Sciatic nerve (tissue), 2 donors: Measurements from ENCODE around the gene SEC23B. TPM values are rescaled to one million over a fixed set of nuclear protein-coding genes. Genes with fewer than 3 reads are reported as not detected.
A peak's percentile ranks its signal among the peaks of the same experiment; 100 is the strongest.
"Not testable (repeated sequence)": the region's sequence is repeated elsewhere in the genome, so short reads cannot be mapped to it uniquely, and the experiment has no call there.

ENCODE experiments used
- ATAC-seq: fragments of 200-7000 bp; cut with Tn5 transposase; one replicate; pipeline ENCODE4 v1.9.1; 2020; ENCODE audit warnings: mild to moderate bottlenecking, moderate library complexity
- DNase-seq: peaks from one replicate; pipeline ENCODE4 v3.0.0-alpha.2; 2020; ENCODE audit warnings: low spot score
- intact Hi-C: fragments of 100-400 bp; cut with DNase I; formaldehyde crosslinking; loops from one replicate; pipeline ENCODE4 v1.14.2; 2022
- total RNA-seq: library from RNA; stranded (reverse); fragmentation: NEBNext Ultra II Directional; extraction: Animal tissue kit (Norgen Biotek cat#: 25700); gene quantifications from one replicate; pipeline ENCODE4 v1.2.1, GENCODE V29; 2021
- donor health status: DM: no; HTN: no; CAD: no.
- donor health status: DM: no; HTN: no; CAD: no.

SEC23B gene
- total RNA-seq = 35.4 TPM

DNA sequence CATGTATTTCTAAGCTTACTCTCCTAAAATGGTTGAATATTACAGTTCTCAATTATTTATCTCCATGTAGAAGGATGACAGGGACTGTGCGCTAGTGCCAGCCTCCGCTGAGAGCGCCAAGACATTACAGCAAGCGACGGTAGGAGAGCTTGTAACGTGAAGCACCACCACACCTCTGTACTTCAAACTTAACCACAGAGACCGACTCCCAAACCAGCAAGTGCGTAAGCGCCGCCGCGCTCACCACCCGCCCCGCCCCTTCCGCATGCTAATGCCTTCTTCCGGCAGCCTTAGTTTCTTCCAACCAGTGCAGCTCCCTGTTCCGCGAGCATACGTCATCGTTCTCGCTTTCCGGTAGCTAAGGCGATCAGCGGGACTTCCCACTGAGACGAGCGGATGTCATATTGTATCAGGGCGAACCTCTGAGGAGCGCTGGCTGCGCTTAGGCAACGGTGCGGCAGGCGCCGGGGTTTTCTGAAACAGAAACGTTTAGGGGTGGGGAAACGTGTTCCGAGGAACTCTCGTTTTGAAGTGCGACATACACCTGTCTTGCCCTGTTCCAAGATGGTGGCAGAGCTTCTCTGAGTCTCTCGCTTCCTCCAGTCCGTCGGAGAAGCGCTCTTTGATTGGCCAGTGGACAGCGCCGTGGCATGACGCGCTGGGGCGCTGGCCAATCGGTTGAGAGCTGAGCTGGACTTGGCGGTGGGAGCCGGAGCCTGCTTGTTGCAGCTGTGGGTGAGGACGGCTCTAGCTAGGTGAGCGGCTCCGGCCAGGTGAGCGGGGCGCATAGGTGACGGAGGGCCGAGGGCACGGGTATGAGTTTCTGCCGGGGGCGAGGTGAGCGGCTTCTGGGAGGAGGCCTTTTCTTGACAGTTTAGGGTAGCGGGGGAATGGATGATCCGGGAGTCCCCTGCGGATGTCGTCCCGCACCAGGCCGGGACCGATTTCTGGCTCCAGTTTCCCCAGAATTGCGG lies at the start of gene SEC23B:
TSS of gene SEC23B (plus strand) at position 723 of the 974 bp plus-strand sequence. CDS start 2,896 bp downstream, outside the sequence.
- ATAC-seq = peak; percentile 99

DNA sequence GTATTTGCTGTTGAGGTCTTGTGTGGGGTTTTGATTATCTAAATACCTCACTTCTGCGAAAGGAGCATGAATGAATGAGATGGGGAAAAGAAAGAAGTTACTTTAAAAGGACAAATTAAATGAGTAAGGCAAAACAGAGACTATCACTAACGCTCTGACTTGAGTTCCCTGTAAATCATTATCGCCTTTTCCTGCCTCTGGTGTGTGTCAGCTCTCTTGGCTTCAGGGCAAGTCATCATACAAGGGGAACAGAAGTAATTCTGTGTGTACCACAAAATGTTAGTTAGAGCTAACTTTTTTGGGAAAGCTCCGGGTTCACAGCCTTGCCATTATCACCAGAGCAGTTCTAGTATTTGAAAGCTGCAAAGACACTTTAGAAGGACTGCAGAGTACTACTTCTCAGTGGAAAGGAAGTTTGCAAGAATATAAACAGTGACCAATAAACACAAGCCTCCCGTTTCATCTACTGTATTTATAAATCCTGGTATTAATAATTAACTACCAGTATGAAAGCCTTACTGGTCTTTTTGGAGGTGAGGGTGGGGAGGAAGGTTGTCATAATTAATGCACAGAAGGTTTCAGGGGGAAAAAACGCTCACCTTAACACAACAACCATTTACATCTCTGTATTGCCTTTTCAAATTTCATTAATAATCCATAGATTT lies 42.1 kb upstream of the SEC23B start:
- ATAC-seq (no peak), DNase-seq (no peak)
- intact Hi-C loops = no loop called here

More for the DNA sequence above, at the start of gene SEC23B:
- peak; percentile 98 for DNase-seq
- intact Hi-C loops = no loop called here

DNA sequence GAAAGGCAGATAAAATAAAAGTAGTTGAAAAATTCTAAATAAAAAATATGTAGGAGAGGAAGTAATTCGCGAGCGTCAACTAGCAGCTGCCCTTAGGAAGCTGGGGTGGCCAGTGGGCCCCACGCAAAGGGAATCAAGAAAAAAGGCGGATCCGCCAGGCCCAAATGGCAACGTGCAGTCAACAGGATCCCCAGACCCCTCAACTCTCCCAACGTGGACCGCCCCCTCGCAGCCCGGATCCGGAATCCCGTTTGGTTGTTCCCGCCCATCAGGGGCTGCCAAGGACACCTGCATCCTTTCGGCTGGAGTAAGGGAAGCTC lies 41.2 kb upstream of the SEC23B start:
- intact Hi-C loops = no loop called here
- DNase-seq (no peak), ATAC-seq (peak; percentile 79)

DNA sequence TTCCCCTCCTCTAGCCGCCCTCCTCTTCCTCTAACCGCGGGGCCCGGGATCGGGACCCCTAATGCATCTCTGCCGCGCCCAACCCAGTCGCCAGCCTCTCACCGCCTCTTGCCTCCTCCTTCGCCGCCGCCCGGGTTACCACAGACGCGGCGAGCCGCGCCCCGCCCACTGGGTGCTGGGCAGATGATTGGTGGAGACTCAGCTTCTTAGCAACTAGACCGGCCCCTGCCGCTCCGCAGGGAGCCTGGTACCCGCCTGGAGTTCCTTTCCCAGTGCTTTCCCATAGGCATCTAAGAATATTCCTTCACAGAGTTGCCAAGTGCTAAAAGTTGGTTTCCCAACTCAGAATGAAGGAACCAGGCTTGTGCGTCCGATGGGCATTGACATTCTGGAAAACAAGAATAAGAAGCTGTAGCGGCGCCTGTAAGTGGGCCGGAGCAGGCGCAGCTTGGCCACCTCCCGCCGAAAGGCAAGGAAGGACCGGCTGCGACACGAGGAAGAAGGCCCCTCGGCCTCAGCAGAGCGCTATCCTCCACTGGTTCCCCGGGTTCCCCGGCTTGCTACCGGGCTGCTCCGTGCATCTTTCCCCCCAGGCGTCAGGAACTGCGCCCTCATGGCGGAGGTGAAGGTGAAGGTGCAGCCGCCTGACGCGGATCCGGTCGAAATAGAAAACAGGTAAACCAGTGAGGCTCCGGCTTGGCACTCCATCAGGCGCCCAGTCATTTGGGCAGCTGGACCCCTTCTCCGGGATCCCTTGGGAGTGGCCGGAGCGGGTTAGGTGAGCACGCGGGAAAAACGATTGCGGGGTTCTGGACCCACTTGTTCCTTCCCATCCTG lies 40.6 kb upstream of the SEC23B start, which contains the start of the genes DZANK1 and POLR3F:
TSS of gene DZANK1 (minus strand) at position 137 of the 837 bp plus-strand sequence. CDS start 1,672 bp downstream, outside the sequence.
TSS of gene POLR3F (plus strand) at position 497 of the 837 bp plus-strand sequence. CDS start at position 614, 117 bp downstream.
- ATAC-seq = peak; percentile 100
- intact Hi-C loops = no loop called here
- peak; percentile 96 for DNase-seq

DNA sequence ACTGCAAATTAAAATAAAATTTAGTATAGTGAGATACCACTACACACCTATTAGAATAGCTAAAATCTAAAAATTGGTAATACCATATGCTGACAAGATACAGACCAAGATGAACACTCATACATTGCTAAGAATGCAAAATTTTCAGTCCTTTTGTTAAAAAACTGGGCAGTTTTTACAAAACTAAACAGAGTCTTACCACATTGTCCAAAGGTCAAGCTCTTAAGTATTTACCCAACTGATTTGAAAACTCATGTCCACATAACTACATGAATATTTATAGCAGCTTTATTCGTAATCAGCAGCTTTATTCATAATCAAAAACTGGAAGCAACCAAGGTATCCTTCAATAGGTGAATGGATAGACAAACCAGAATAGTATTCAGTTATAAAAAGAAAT lies 30.5 kb upstream of the SEC23B start:
- intact Hi-C loops = no loop called here
- DNase-seq (no peak), ATAC-seq (no peak)

DNA sequence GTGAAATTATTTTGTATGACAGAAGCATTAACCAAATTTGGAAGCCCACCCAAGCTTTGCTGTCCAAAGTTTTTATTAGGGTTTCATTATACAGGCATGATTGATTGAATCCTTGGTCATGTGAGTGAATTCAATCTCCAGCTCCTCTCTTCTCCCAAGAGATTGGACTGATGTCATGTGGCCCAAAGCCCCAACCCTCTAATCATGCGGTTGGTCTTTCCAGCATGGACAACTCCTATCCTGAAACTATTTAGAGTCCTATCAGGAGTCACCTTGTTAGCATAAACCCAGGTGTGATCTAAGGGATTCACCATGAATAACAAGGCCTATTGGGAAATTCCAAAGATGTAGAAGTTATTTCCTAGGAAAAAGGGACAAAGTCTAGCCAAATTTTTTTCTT lies 29.9 kb upstream of the SEC23B start:
- ATAC-seq = no peak

DNA sequence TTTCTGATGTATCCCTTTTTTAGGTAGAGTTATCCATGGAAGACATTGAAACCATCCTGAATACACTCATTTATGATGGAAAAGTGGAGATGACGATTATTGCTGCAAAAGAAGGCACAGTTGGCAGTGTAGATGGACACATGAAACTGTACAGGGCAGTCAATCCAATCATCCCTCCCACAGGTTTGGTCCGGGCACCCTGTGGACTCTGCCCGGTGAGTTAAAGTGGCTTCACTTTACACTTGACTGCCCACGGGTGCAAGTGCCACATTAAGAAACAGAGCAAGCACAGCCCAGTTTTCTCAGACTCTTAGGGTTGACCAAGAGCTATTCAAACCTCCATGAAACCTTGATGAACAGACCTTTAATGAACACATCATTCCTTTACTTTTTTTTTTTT lies 26.1 kb upstream of the SEC23B start:
- no peak for ATAC-seq
- intact Hi-C loops = no loop called here
- DNase-seq = no peak

More for the DNA sequence above, 29.9 kb upstream of the SEC23B start:
- intact Hi-C loops = no loop called here
- no peak for DNase-seq

DNA sequence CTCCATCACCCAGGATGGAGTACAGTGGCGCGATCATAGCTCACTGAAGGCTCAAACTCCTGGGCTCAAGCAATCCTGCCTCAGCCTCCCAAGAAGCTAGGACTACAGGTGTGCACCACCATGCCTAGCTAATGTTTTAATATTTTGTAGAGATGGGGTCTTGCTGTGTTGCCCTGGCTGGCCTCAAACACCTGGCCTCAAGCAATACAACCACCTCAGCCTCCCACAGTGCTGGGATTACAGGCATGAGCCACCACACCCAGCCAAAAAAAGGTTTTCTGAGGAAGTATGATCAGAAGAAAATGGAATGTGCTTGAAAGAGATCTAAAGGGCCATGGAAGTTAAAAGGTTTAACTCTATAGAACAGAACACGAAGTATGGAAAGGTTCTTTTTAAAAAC lies 19.4 kb upstream of the SEC23B start:
- DNase-seq (no peak), ATAC-seq (no peak)
- intact Hi-C loops = no loop called here

DNA sequence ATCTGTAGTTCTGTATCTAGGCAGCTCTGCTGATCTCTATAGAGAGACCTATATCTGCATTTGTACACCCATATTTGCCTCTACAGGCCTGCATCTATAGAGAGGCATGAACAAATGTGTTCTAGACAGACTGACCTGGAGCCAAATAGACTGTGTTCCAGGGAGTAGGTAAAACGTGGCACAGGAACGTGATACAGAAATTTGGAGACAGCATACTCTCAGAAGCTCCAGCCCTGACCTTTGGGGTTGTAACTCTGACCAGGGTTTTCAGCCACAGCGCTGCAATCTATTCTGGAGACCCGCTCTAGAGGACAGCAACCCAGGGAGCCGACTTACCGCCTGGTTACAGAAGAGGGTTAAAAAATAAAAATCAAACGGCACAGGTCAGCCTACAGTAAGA lies 11.7 kb upstream of the SEC23B start:
- DNase-seq (no peak), ATAC-seq (no peak)
- intact Hi-C loops = no loop called here

DNA sequence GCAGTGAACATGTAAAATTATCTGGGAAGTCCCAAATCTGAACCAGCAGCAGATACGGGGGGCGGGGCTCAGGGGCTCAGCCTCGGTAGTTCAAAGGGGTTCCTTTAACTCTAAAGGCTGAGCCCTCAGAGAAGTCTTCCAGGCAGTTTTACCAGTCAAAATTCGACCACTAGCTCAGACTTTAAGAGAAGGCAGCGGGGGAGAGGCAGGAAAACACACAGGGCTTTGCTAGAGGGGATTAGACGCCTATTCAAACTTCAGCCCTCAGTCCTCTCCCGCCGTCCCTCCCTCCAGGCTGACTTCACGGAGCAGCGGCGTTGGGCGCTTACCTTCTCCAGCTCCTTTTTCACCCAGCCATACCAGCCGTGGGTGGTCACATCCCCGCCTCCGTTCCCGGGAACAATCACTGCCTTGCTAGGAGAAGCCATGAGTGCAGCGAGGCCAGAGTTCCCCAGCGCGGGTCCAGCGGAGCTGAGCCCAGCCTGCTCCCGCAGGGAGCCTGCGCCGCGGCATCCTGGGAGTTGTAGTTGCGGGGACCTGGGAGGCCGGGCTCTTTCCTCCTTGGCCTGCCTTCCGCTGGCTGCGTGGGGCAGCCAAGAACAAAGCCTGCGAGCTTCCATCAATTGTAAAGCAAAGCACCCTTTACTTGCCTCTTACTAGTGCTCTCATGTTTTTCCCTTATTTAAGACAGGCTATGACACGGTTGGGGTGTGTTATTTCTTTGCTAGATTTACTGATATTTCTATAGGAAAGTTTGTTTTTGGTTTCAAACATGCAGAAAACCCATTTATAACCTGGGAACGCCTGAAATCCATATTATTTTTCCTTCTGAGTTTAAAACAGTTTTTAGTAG lies 10.8 kb upstream of the SEC23B start, which contains the start of gene RBBP9:
TSS of gene RBBP9 (minus strand) at position 486 of the 853 bp plus-strand sequence. CDS start at position 428, 58 bp downstream.
- ATAC-seq = peak; percentile 99
- DNase-seq = peak; percentile 90
- intact Hi-C loops = no loop called here

DNA sequence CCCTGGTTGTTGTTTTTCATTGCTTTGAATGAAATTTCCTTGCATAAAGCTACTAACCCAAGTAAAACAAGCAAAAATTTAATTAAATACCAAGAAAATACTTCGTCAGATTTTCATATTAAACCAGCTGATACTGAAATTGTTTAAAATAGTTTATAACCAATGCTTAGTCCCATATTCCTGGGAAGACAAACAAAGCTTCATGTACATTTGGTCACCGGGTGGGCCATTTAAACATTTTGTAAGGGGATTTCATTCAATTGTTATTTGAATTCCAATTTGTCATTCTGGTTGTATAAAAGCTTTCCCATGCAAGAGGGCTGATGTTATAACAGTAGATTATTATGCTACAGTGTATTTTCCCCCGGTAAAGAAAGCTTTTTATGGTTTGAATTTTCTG lies 10.1 kb upstream of the SEC23B start:
- ATAC-seq = no peak
- no peak for DNase-seq
- intact Hi-C loops = no loop called here

DNA sequence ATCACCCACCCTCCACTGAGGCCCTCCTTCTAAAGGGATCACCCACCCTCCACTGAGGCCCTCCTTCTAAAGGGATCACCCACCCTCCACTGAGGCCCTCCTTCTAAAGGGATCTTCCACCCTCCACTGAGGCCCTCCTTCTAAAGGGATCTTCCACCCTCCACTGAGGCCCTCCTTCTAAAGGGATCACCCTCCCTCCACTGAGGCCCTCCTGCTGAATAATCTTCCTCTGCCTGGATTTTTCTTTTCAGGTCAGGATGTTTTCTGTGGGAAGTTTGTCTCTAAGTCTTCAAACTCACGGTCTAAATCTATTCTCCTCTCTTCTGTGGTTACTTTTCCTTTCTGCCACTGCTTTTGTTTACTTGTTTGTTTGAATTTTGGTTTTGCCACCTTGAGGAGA lies 6.1 kb upstream of the SEC23B start:
- DNase-seq, intact Hi-C loops, ATAC-seq: not testable (repeated sequence)

DNA sequence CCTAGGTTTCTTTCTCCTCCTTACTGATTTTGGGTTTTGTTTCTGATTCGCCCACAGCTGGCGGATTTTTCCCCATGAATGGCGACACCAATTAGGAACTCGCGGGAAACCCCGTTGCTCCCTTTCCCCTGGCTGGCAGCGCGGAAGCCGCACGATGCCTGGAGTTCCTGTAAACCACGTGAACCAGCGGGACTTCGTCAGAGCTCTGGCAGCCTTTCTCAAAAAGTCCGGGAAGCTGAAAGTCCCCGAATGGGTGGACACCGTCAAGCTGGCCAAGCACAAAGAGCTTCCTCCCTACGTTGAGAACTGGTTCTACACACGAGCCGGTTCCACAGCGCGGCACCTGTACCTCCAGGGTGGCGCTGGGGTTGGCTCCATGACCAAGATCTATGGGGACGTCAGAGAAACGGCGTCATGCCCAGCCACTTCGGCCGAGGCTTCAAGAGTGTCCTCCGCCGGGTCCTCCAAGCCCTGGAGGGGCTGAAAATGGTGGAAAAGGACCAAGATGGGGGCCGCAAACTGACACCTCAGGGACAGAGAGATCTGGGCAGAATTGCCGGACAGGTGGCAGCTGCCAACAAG lies 3.2 kb upstream of the SEC23B start:
- intact Hi-C loops = no loop called here
- ATAC-seq (no peak), DNase-seq (no peak)

DNA sequence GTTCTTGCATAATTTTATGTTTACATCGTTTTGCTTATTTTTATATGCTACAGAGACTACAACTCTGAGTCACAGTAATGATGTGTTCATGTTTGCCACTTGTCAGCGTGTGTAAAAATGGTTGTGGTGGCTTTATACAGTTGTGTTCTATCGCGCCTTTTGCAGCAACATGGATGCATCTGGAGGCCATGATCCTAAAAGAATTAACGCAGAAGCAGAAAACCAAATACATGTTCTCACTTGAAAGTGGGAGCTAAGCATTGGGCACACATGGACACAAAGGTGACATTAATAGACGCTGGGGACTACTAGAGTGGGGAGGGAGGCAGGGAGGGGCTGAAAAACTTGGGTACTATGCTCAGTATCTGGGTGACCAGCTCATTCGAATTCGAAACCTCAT lies 996 bp upstream of the SEC23B start:
- no peak for DNase-seq

DNA sequence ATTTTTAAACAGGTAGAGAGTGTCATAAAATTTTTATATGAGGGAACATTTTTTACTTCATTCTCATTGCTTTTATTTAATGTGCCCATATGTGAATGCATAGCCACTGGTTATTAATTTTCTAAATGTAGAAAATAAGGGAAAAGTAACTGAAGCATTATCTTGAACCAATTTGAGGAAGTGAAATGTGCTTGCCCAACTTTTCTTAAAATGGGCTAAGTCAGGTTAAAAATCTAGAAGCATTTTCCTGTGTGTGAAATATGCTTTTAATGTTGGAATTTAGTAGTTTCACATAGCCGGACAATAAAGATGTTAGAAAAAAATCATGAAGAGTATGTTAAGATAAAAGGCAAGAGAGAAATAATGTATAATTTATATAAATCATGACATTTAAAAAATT lies 3.8 kb downstream of the SEC23B start:
- ATAC-seq = no peak
- intact Hi-C loops = no loop called here
- no peak for DNase-seq

More for the DNA sequence above, 996 bp upstream of the SEC23B start:
- no peak for ATAC-seq
- intact Hi-C loops = no loop called here

DNA sequence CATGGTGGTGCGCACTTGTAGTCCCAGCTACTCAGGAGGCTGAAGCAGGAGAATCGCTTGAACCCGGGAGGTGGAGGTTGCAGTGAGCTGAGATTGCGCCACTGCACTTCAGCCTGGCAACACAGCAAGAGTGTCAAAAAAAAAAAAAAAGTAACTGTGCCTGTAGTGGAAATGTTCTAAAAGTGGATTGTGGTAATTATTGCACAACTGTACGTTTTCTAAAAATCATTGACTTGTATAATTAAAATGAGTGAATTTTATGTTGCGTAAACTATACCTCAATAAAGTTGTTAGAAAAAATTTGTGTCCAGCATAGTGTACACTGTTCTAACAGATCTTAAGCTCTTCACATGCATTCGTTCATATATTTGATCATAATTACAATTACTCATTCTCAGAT lies 5.5 kb downstream of the SEC23B start:
- DNase-seq (no peak), ATAC-seq (no peak)
- intact Hi-C loops = no loop called here

DNA sequence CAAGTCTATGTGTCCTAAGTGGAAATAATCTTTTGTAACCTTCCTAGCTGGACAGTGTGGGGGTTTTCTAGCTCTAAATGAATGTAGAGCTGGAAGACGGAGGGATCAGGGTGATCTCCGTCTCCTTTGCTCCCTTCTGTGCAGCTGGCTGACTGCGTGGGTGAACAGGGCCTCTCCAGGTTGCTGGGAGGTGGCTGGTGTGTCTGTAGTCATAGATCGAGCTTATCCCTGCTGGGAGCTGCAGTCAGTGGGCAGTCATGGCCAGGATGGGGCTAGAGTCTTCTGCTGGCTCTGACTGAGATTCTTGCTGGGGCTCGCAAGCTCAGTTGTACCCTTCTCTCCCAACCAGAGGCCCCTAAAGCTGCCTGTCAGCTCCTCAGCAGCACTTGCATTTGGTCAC lies 6.4 kb downstream of the SEC23B start:
- ATAC-seq = no peak

DNA sequence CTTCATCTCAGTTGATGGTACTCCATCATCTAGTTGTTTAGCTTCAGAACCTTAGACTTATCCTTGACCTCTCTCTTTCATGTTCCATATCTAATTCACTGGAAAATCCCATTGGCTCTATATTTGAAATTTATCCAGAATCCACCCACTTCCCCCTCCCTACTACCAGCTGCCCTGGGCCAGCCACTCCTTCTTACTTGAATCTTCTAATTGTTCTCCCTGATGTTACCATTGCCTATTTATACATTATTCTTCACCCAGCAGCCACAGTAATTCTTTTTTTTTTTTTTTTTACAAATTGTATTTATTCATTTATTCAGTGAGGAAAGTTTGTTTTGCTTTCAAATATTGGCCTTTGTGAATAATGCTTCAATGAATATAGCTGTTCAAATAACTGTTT lies 8.2 kb downstream of the SEC23B start:
- no peak for DNase-seq
- intact Hi-C loops = no loop called here
- no peak for ATAC-seq

More for the DNA sequence above, 6.4 kb downstream of the SEC23B start:
- no peak for DNase-seq
- intact Hi-C loops = no loop called here
